Mesenteric fat pad (tissue), 1 donor: ENCODE results near the gene ITPR1. TPM values are rescaled to one million over a fixed set of nuclear protein-coding genes. Genes with fewer than 3 reads are reported as not detected.

Experiments
- DNase-seq: peaks from one replicate; pipeline ENCODE4 v3.0.0-alpha.2; 2020; ENCODE audit warnings: low spot score
- total RNA-seq: library from RNA; stranded (reverse); fragmentation: NEBNext Ultra II Directional; extraction: Animal tissue kit (Norgen Biotek cat#: 25700); gene quantifications from one replicate; pipeline ENCODE4 v1.2.1, GENCODE V29; 2021
- donor health status: DM: yes; HTN: yes; CAD: no.

ITPR1 gene
- total RNA-seq, 1 donor from 2014 or later: 38.9 TPM

GRCh38 chr3:4841776-4842440, 348.8 kb downstream of the ITPR1 start:
- no peak for DNase-seq

DNA sequence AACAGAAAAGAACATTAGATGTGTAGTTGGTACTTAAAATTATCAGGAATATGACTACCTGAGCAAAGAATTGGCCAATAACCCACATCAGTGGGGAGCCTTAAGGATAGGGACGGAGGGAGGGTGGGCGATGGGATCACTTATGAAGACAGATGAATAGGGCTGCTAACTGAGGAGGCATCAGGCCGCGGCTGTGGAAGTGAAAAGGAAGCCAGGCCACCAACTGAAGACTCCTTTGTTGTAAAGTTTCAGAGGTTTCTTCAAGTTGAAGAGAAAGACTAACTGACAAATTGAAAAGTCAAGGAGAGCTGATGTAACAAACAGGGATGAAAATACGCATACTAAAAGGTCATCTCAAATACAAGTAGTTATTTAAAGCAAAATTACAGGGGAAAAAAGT, 350.5 kb downstream of the ITPR1 start:
- DNase-seq: no peak

- DNase-seq: no peak
These were observed 352.7 kb downstream of the ITPR1 start for GRCh38 chr3:4845882-4846281.

GRCh38 chr3:4846543-4846942, 353.4 kb downstream of the ITPR1 start:
- DNase-seq: no peak

GRCh38 chr3:4848176-4848825, 355.2 kb downstream of the ITPR1 start:
- no peak for DNase-seq

GRCh38 chr3:4849136-4849535, 356.0 kb downstream of the ITPR1 start:
- DNase-seq: no peak

- DNase-seq: no peak
These were observed 356.6 kb downstream of the ITPR1 start for GRCh38 chr3:4849739-4850138.

GRCh38 chr3:4850211-4850927, 357.2 kb downstream of the ITPR1 start:
- no peak for DNase-seq

GRCh38 chr3:4850928-4851265, 357.7 kb downstream of the ITPR1 start:
- no peak for DNase-seq

DNA sequence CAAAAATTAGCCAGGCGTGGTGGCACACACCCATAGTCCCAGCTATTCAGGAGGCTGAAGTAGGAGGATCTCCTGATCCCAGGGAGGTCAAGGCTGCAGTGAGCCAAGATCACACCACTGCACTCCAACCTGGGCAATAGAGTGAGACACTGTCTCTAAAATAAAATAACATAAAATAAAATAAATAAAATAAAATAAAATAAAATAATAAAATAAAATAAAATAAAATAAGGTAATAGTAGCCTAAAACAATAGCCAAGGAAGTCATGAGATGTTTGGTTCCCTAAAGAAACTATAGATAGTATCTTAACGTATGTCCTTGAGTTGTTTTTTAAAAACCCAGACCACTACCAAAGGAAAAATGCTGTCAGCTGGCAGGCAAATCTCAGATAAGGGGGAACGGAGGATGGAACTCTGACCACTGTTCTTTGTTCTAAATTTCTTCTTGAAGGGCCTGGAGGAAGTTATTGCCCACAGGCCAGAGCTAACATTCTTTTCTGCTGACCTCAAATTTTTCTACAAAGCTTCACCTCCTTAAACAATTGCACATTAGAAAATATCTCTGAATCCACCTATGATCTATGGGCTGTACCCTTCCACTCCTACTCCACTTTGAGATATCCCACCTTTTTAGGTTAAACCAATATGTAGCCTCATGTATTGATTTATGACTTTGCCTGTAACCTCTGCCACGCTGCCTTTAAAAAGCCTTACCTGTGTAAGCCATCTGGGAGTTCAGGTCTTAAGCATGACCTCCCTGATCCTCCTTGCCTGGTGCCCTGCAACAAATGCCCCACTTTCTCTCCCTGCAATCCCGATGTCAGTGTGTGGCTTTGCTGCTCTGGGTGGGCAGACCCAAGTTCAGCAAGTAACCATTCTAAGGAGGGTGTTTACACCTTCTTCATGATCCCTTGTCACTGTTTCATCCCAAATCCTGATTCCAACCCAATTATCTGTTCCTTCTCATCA, 359.9 kb downstream of the ITPR1 start:
- DNase-seq: no peak

- no peak for DNase-seq
These were observed 360.6 kb downstream of the ITPR1 start for GRCh38 chr3:4853749-4854140.

GRCh38 chr3:4855676-4856075, 362.5 kb downstream of the ITPR1 start:
- DNase-seq: no peak

DNA sequence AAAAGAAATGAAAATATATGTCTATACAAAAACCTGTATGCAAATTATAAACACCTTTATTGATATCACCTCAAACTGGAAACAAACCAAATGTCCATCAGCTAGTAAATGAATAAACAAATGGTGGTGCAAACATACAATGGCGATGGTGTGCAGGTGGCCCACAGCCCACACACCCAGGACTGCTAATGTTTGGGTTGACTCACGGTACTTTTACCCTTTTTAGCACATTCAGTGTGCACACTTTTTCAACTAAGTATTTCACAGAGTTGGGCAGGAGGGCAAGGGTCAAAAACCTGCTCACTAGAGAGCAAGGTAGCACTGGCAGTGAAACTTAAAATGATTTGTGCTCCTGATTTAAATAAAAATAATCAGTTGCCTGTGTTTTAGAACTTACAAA, 363.0 kb downstream of the ITPR1 start:
- no peak for DNase-seq

GRCh38 chr3:4856564-4856963, 363.4 kb downstream of the ITPR1 start:
- no peak for DNase-seq

DNA sequence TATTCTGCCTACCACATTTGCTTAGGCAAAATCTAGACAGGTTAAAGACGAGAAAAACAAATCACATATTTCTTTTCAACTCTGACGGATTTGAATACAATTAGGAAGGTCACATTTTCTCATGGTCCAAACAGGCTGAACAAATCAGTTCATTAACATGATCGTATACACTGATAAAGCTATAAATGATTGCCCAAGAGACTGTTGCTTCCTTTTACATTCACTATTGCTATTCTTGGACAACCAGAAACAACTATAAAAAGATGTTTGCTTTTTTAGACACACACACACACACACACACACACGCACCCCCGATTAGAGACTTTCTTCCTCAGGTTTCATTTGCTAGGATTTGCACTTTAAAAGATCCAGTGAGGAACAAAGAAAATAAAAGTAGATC, 363.8 kb downstream of the ITPR1 start:
- no peak for DNase-seq

DNA sequence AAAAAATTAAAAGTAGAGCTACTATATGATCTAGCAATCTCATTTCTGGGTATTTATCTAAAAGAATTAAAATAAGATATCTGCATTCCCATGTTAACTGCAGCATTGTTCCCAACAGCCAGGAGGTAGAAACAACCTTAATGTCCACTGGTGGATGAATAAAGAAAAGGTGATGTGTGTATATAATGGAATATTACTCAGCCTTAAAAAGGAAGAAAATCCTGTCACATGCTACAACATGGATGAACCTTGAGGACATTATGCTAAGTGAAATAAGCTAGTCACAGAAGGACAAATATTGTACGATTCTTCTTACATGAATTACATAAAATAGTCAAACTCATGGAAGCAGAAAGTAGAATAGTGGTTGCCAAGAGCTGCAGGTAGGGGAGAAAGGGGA, 366.6 kb downstream of the ITPR1 start:
- no peak for DNase-seq

DNA sequence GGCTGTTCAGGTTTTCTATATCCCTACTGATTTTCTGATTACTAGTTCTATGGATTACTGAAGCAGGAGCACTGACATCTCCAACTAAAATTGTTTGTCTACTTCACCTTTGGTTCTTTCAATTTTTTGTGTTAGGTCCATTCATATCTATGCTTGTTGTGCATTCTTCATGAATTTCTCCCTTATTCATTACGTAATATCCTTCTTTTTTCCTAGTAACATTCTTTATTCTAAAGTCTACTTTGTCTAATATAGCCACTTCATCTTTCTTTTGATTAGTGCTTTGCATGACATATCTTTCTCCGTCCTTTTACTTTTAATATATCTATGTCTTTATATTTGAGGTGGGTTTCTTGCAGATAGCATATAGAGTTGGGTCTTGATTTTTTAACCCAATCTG, 369.8 kb downstream of the ITPR1 start:
- no peak for DNase-seq

DNA sequence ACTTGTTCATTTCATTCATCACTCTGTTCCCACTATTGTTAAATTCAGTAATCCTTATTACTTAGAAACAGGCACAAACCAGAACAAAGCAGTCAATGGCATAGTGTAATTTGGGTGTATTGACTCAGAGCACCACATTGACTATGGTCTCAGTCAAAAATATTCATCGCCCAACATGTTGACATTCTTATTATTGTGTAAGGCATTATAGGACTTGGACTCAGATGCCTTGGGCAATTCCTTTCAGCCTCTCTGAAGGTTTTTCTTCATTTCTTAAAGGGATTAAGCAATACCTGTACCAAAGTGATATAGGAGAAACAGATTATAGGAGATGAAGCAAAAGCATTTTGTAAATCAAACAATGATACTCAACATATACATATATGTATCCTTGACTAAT, 371.4 kb downstream of the ITPR1 start:
- DNase-seq: no peak

DNA sequence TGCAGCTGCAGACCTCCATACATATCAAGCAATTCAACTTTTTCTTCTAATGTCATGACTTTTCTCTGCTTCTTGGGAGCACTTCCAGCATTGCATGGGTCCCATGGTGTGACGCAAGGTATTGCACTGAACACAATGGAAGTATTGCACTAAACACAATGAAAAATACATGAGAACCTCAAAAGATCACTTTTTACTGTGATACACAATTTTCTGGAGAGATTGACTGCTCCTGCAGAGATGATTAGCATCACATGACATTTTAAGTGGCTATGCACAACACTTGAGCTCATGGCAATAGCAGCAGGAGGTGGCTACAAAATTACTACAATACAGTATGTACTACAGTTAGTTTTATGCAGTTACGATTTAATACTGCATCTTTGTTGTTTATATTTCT, 372.6 kb downstream of the ITPR1 start:
- no peak for DNase-seq

DNA sequence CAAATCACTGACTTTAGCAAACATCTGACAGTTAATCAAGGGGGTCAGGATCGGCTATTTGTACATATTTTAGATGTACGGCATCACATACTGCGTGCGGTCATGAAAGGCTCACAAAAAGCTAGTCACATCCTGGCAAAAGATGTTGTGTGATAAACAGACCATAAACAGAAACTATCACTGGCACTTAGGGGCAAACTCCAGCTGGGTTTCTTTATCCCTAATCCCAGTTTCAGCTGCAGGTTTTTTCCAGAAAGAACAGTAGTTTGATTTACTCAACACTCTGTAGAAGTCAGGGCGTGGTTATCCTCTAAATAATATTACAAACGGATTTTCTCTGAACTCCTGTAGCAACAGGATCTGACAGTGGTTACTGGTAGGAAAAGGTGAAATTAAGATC, 373.7 kb downstream of the ITPR1 start:
- no peak for DNase-seq

DNA sequence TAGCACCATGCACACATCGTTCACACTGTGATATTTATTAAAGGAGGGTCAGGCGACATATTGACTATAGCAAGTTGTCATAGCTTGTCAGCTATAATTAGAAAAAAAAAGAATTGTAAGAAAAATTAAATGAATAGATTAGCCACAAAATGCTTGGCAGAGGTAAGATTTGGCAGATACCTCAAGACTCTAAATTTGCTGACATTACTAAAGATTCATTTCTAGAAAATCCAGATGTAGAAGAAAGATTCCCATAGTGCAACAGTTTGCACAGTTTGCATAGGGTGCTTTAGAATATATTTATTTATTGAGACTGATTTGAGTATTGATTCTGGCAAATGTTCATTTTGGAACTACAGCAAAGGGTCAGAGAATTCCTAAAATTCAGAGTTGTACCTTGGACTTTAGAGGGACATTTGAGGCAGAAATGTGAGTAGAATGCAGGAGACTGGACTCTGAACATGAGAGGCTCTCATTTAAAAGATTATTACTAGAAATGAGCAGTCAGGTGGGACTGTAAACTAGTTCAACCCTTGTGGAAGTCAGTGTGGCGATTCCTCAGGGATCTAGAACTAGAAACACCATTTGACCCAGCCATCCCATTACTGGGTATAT, 384.1 kb downstream of the ITPR1 start:
- no peak for DNase-seq
